Adipose tissue (tissue), 3 donors: ENCODE measurements around the gene CTTNBP2. TPM values are rescaled to one million over a fixed set of nuclear protein-coding genes. Genes with fewer than 3 reads are reported as not detected.

ENCODE experiments used
- H3K27ac ChIP-seq: one replicate; pipeline ENCODE4 v1.5.1; 2013; ENCODE audit warnings: low read depth, low read length
- WGBS, 3 donors: extraction: QIAGEN DNeasy Blood & Tissue Kit; methylation state at CpG; one replicate each; pipeline ENCODE4 v1.1.7; 2013; 5-methylcytosine and 5-hydroxymethylcytosine counted together
- polyA plus RNA-seq, 3 donors: library from polyadenylated mRNA; stranded (reverse); fragments of 200-250 nt; gene quantifications; one replicate each; pipeline ENCODE4 v1.2.3, GENCODE V29; 2013
- donor health status: healthy with polysubstance abuse.
- donor health status: Bipolar disorder and iron deficiency.
- donor health status: healthy.

Gene CTTNBP2
- 1 to 10 TPM; 3.4 to 9.2 (median 3.4) TPM for polyA plus RNA-seq

- WGBS, 3 donors, result 2 to 3% (median 2%) methylated on average over 64 to 87 of the region's 87 CpGs
These were observed at the start of gene CTTNBP2 for GRCh38 chr7:117873310-117874190. CTTNBP2 (minus strand) TSS chr7:117873441; CDS start chr7:117873415, 26 bp downstream.

GRCh38 chr7:117916309-117916708 lies 43.1 kb upstream of the CTTNBP2 start:
- 84 to 89% (median 86%) methylated on average over 2 of the region's 2 CpGs for WGBS, 3 donors
- H3K27ac ChIP-seq, result no peak overlapping the region

More at GRCh38 chr7:117873310-117874190, at the start of gene CTTNBP2:
- no peak within 1 kb of the TSS for H3K27ac ChIP-seq

GRCh38 chr7:117912421-117912820 lies 39.2 kb upstream of the CTTNBP2 start:
- no peak overlapping the region for H3K27ac ChIP-seq
- WGBS, 3 donors, result 80 to 88% (median 88%) methylated on average over 2 of the region's 2 CpGs

- WGBS, 3 donors, result 72 to 88% (median 84%) methylated on average over 3 of the region's 3 CpGs
- no peak overlapping the region for H3K27ac ChIP-seq
These were observed 35.0 kb upstream of the CTTNBP2 start for GRCh38 chr7:117908031-117908795.

- WGBS, 3 donors, result 48 to 84% (median 82%) methylated on average over 4 of the region's 4 CpGs
- no peak overlapping the region for H3K27ac ChIP-seq
These were observed 33.9 kb upstream of the CTTNBP2 start for GRCh38 chr7:117907049-117907640.

GRCh38 chr7:117902314-117902889 lies 29.2 kb upstream of the CTTNBP2 start:
- no peak overlapping the region for H3K27ac ChIP-seq
- WGBS, 3 donors, result 76 to 86% (median 83%) methylated on average over 5 of the region's 5 CpGs

- 83 to 89% (median 85%) methylated on average over 5 of the region's 5 CpGs for WGBS, 3 donors
- no peak overlapping the region for H3K27ac ChIP-seq
These were observed 28.0 kb upstream of the CTTNBP2 start for GRCh38 chr7:117901089-117901797.

- no peak overlapping the region for H3K27ac ChIP-seq
These were observed 23.1 kb upstream of the CTTNBP2 start for GRCh38 chr7:117896339-117896738.

- H3K27ac ChIP-seq, result no peak overlapping the region
- 61 to 92% (median 81%) methylated on average over 3 of the region's 3 CpGs for WGBS, 3 donors
These were observed 22.0 kb upstream of the CTTNBP2 start for GRCh38 chr7:117895276-117895675.

- 92 to 95% (median 93%) methylated on average over 1 of the region's 1 CpG for WGBS, 3 donors
- no peak overlapping the region for H3K27ac ChIP-seq
These were observed 20.8 kb upstream of the CTTNBP2 start for GRCh38 chr7:117894037-117894436.

GRCh38 chr7:117892821-117893220 lies 19.6 kb upstream of the CTTNBP2 start:
- H3K27ac ChIP-seq, result no peak overlapping the region
- 95 to 97% (median 96%) methylated on average over 2 of the region's 2 CpGs for WGBS, 3 donors

- no peak overlapping the region for H3K27ac ChIP-seq
These were observed 16.4 kb upstream of the CTTNBP2 start for GRCh38 chr7:117889611-117890010.

GRCh38 chr7:117888627-117889026 lies 15.4 kb upstream of the CTTNBP2 start:
- H3K27ac ChIP-seq, result no peak overlapping the region
- WGBS, 3 donors, result 81 to 88% (median 86%) methylated on average over 1 of the region's 1 CpG

GRCh38 chr7:117882594-117882993 lies 9.4 kb upstream of the CTTNBP2 start:
- H3K27ac ChIP-seq, result no peak overlapping the region
- 96 to 100% (median 98%) methylated on average over 2 of the region's 2 CpGs for WGBS, 3 donors

GRCh38 chr7:117876761-117877160 lies 3.5 kb upstream of the CTTNBP2 start:
- 94 to 98% (median 97%) methylated on average over 1 of the region's 1 CpG for WGBS, 3 donors

GRCh38 chr7:117875566-117875965 lies 2.3 kb upstream of the CTTNBP2 start:
- H3K27ac ChIP-seq, result no peak overlapping the region

More at GRCh38 chr7:117876761-117877160, 3.5 kb upstream of the CTTNBP2 start:
- no peak overlapping the region for H3K27ac ChIP-seq

- WGBS, 3 donors, result 55 to 62% (median 62%) methylated on average over 7 of the region's 7 CpGs
- H3K27ac ChIP-seq, result no peak overlapping the region
These were observed 1.0 kb upstream of the CTTNBP2 start for GRCh38 chr7:117874191-117874700.
